ENCODE results near the gene SUN5.

SUN5 gene

GRCh38 chr20:33024243-33024560 is 20.0 kb upstream of the SUN5 start:
- no peak for DNase-seq (ENCODE audit: low read depth in 1 of 2, low spot score in 1 of 2)
- TF ChIP-seq JUND (IDR thresholded peaks at IDR 0.05; ENCODE audit: low read depth): no peak
- in situ Hi-C loops (cut with HindIII; ENCODE audit: low pct_unique_long_range_greater_than_20kb, low sequenced_read_pairs): no loop called here

DNA sequence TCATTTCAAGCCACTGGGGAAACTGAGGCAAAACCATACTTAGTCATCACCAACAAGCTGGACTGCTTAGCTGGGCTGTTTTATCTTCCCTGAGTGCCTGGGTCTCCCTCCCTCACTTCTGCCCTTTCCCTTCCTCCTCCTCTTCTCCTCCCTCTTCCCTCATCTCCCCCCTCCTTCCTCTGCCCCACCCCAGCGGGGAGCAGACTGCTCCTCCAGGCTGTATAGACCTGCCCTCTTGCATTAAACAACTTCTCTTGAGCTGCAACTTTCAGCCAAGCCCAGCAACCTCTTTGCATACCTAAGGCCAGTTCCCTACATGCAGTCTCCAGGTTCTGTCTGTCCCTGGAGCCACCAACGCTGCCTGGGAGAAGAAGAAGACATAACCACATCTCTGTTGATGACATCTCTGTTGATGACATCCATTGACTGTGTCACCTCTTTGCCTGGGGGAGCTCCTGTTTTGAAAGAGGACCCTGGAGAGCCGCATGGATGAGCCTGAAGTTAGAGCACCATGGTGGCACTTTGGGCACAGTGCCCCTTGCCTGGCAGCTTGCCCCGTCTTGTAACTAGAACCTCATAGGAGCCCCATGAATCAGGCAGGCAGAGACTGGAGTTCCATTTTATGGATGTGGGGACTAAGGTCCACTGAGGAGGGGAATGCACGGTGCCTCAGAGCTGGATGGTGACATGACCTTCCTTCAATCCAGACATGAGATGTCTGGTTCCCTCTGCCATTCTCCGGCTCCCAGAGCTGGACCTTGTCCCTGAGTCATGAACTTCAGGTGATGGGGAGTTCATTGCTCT is 19.4 kb upstream of the SUN5 start:
- DNase-seq (ENCODE audit: low read depth in 1 of 2, low spot score in 1 of 2): no peak
- in situ Hi-C loops (cut with HindIII; ENCODE audit: low pct_unique_long_range_greater_than_20kb, low sequenced_read_pairs): no loop called here
- TF ChIP-seq JUND (IDR thresholded peaks at IDR 0.05; ENCODE audit: low read depth): no peak

DNA sequence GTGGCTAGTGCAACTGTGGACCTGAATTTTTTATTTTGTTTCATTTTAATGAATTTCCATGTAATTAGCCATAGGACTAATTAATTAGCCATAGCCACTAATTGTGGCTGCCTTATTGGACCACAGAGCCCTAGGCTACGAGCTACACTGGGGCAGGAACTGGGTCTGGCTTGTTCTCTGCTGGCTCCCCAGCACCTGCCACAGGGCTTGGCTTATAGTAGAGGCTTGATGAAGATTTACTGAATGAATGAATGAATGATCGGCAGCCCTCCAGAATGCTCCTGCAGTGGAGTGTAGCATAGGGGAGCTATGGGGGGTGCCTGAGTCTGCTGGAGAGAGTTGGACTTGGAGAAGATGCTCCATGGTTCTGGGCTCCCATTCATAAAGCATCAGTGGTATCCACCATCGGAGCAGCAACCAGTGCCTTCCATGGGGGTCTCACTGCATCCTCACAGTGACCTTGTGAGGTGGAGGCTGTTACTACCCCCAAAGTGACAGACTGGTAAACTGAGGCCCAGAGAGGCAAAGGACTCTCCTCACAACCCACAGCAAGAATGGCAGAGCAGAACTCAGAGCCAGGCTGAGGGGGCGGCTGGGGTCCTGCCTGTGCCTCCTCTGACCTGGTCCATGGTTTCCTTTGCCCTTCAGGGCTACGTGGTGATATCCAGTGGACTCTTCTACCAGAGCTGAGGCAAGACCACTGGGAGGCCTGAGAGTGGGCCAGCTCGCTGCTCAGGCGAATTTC is 18.6 kb upstream of the SUN5 start:
- in situ Hi-C loops (cut with HindIII; ENCODE audit: low pct_unique_long_range_greater_than_20kb, low sequenced_read_pairs): no loop called here
- no peak for TF ChIP-seq JUND (IDR thresholded peaks at IDR 0.05; ENCODE audit: low read depth)
- no peak for DNase-seq (ENCODE audit: low read depth in 1 of 2, low spot score in 1 of 2)

- in situ Hi-C loops (cut with HindIII; ENCODE audit: low pct_unique_long_range_greater_than_20kb, low sequenced_read_pairs): no loop called here
- DNase-seq (ENCODE audit: low read depth in 1 of 2, low spot score in 1 of 2): no peak
- no peak for TF ChIP-seq JUND (IDR thresholded peaks at IDR 0.05; ENCODE audit: low read depth)
Measured at GRCh38 chr20:33022289-33022688, 18.1 kb upstream of the SUN5 start.

- in situ Hi-C loops (cut with HindIII; ENCODE audit: low pct_unique_long_range_greater_than_20kb, low sequenced_read_pairs): no loop called here
Measured at GRCh38 chr20:33021879-33022278, 17.6 kb upstream of the SUN5 start.

DNA sequence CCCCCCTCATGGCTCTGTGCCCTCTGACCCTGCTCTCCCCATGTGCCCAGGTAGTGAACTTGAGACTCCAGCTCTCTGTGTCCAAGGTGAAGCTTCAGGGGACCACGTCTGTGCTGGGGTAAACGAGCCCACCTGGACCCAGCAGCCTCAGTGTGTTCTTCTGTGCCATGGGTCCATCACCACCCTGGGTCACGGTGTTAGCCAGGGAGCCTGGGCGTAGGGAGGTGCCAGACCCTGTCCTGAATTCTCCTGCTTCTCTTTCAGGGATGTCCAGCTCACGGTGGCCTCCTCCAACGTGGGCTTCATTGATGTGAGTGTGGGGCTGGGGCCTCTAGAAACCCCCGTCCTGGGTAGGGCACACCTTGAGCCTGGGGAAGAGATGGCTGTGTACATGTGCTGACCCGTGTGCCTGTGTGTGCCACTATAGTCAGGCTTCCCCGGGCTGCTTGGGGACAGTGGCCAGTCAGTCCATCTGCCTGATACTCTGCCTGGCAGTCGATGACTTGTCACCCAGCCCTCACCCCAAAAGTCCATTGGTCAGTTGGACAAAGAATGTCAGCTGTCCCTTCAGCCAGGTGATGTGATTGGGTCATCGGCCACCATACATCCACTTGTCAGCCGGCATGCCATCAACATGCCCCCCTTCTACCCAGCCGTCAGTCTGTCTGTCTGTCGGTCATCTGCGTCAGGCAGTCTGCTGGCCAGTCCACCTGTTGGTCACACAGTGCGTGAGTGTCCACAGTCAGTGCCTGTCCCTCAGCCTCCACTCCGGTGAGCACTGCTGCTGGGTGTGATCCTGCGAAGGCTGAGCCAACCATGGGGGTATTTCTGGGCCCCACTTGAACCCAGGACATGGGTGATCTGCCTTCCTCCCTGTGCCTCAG is 16.3 kb upstream of the SUN5 start:
- in situ Hi-C loops (cut with HindIII; ENCODE audit: low pct_unique_long_range_greater_than_20kb, low sequenced_read_pairs): no loop called here
- no peak for TF ChIP-seq JUND (IDR thresholded peaks at IDR 0.05; ENCODE audit: low read depth)
- no peak for DNase-seq (ENCODE audit: low read depth in 1 of 2, low spot score in 1 of 2)

More at GRCh38 chr20:33021879-33022278, 17.6 kb upstream of the SUN5 start:
- no peak for DNase-seq (ENCODE audit: low read depth in 1 of 2, low spot score in 1 of 2)
- TF ChIP-seq JUND (IDR thresholded peaks at IDR 0.05; ENCODE audit: low read depth): no peak

GRCh38 chr20:33019465-33020277 is 15.4 kb upstream of the SUN5 start:
- in situ Hi-C loops (cut with HindIII; ENCODE audit: low pct_unique_long_range_greater_than_20kb, low sequenced_read_pairs): no loop called here
- DNase-seq (ENCODE audit: low read depth in 1 of 2, low spot score in 1 of 2): no peak
- no peak for TF ChIP-seq JUND (IDR thresholded peaks at IDR 0.05; ENCODE audit: low read depth)

DNA sequence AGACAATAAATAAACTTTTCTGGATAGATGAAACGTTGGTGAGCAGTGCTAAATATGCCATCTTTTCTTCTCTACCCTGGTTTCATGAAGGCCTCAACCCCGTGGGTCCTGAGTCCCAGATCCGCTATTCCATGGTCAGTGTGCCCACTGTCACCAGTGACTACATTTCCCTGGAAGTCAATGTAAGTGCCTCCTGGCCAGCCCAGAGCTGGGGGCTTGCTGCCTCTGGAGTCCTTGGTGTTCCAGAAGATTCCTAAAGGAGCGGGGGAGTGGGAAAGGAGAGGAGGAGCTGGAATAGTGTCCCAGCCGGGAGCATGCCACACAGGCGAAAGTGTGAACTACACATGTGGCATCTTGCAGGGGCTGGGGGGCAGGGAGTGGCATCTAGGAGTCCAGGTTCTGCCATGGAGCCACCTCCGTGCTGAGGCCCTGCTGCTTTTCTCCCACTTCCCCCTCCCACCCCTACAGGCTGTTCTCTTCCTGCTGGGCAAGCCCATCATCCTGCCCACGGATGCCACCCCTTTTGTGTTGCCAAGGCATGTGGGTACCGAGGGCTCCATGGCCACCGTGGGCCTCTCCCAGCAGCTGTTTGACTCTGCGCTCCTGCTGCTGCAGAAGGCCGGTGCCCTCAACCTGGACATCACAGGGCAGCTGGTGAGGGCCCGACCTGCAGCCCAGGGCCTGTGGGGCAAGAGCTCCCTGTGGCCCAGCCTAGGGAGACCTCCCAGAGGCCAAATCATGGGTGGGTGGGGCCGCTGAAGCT is 14.1 kb upstream of the SUN5 start:
- no peak for TF ChIP-seq JUND (IDR thresholded peaks at IDR 0.05; ENCODE audit: low read depth)
- in situ Hi-C loops (cut with HindIII; ENCODE audit: low pct_unique_long_range_greater_than_20kb, low sequenced_read_pairs): no loop called here
- DNase-seq (ENCODE audit: low read depth in 1 of 2, low spot score in 1 of 2): no peak

DNA sequence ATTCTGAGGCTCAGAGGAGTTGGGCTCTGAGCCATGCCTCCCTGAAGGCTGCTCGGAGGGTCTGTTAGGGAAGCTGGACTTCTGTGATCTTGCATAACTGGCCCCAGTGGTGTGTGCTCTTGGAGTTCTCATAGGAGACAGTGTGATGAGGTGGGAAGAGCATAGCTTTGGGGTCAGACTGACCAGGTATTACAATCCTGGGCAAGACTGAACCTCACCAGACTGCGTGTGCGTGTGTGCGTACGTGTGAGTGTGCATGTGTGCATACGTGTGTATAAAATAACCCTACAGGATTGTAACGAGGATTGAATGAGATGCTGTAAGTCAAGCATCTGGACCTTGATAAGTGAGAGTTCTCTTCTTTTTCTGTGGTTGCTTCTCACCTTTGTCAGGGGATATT is 13.3 kb upstream of the SUN5 start:
- no peak for TF ChIP-seq JUND (IDR thresholded peaks at IDR 0.05; ENCODE audit: low read depth)
- in situ Hi-C loops (cut with HindIII; ENCODE audit: low pct_unique_long_range_greater_than_20kb, low sequenced_read_pairs): no loop called here
- DNase-seq (ENCODE audit: low read depth in 1 of 2, low spot score in 1 of 2): no peak

- no peak for DNase-seq (ENCODE audit: low read depth in 1 of 2, low spot score in 1 of 2)
- TF ChIP-seq JUND (IDR thresholded peaks at IDR 0.05; ENCODE audit: low read depth): no peak
- in situ Hi-C loops (cut with HindIII; ENCODE audit: low pct_unique_long_range_greater_than_20kb, low sequenced_read_pairs): no loop called here
Measured at GRCh38 chr20:33016581-33017109, 12.4 kb upstream of the SUN5 start.

Data from T47D (cell line).